ENCODE measurements around the gene ZSCAN23. TPM values are rescaled to one million over a fixed set of nuclear protein-coding genes. Genes with fewer than 3 reads are reported as not detected.

ZSCAN23 gene
- total RNA-seq, 1 experiment from 2014 or later, result 3.0 TPM

DNA sequence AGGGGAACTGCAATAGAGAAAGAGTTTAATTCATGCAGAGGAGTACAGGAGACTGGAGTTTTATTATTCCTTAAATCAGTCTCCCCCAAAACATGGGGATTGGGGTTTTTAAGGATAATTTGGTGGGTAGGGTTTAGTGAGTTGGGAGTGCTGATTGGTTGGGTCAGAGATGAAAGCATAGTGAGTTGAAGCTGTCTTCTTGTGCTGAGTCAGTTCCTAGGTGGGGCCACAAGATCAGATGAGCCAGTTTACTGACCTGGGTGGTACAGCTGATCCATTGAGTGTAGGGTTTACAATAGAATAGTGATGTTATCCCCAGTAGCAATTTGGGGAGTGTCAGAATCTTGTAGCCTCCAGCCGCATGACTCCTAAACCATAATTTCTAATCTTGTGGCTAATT lies 43.2 kb upstream of the ZSCAN23 start:
- ChIA-PET POLR2A (no interaction called here), CTCF (interaction anchor here (1.6 kb wide), 1 partner anchor 14 kb away, joined by 5 read pairs; no protein-coding TSS in a partner anchor)
- no TSS peak for BruUV-seq (replicated peaks)
- Mint-ChIP-seq H3K4me1 (ENCODE audit: insufficient read depth, unreplicated experiment) (peaks cover 5% of the 10 kb centered on the region), H3K9me3 (ENCODE audit: unreplicated experiment) (no peaks in the 10 kb centered on the region), H3K36me3 (ENCODE audit: insufficient read depth, unreplicated experiment) (peaks cover 14% of the 10 kb centered on the region), H3K27ac (ENCODE audit: low read depth, unreplicated experiment) (no peak overlapping the region), H3K27me3 (ENCODE audit: insufficient read depth, unreplicated experiment) (peaks cover 16% of the 10 kb centered on the region), H3K4me3 (ENCODE audit: unreplicated experiment) (no peak overlapping the region)
- TF ChIP-seq, protein P1, sequence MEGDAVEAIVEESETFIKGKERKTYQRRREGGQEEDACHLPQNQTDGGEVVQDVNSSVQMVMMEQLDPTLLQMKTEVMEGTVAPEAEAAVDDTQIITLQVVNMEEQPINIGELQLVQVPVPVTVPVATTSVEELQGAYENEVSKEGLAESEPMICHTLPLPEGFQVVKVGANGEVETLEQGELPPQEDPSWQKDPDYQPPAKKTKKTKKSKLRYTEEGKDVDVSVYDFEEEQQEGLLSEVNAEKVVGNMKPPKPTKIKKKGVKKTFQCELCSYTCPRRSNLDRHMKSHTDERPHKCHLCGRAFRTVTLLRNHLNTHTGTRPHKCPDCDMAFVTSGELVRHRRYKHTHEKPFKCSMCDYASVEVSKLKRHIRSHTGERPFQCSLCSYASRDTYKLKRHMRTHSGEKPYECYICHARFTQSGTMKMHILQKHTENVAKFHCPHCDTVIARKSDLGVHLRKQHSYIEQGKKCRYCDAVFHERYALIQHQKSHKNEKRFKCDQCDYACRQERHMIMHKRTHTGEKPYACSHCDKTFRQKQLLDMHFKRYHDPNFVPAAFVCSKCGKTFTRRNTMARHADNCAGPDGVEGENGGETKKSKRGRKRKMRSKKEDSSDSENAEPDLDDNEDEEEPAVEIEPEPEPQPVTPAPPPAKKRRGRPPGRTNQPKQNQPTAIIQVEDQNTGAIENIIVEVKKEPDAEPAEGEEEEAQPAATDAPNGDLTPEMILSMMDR (IDR thresholded peaks at IDR 0.05; ENCODE audit: unreplicated experiment), result no peak
- intact Hi-C loops (cut with micrococcal nuclease), result no loop called here
- DNase-seq (ENCODE audit: unreplicated experiment), result no peak

DNA sequence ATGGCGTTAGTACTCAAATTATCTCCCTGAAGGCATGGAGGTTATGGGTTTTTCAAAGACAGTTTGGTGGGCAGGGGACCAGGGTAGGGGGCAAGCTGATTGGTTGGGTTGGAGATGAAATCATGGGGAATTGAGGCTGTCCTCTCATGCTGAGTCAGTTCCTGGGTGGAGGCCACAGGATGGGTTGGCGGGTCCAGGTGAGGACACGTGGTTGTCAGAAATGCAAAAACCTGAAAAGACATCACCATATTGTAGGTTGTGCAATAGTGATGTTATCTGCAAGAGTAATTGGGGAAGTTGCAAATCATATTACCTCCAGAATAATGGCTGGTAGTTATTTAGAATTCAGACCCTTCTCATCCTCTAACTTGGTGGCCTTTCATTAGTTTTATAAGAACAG lies 42.2 kb upstream of the ZSCAN23 start:
- no peak for DNase-seq (ENCODE audit: unreplicated experiment)
- BruUV-seq (replicated peaks), result no TSS peak
- Mint-ChIP-seq H3K27ac (ENCODE audit: low read depth, unreplicated experiment) (no peak overlapping the region), H3K36me3 (ENCODE audit: insufficient read depth, unreplicated experiment) (peaks cover 14% of the 10 kb centered on the region), H3K27me3 (ENCODE audit: insufficient read depth, unreplicated experiment) (peaks cover 27% of the 10 kb centered on the region), H3K9me3 (ENCODE audit: unreplicated experiment) (no peaks in the 10 kb centered on the region), H3K4me1 (ENCODE audit: insufficient read depth, unreplicated experiment) (peaks cover 2% of the 10 kb centered on the region), H3K4me3 (ENCODE audit: unreplicated experiment) (no peak overlapping the region)
- intact Hi-C loops (cut with micrococcal nuclease), result no loop called here
- TF ChIP-seq, protein P1 (IDR thresholded peaks at IDR 0.05; ENCODE audit: unreplicated experiment), result no peak
- POLR2A ChIA-PET, result no interaction called here
- CTCF ChIA-PET, result no interaction called here

DNA sequence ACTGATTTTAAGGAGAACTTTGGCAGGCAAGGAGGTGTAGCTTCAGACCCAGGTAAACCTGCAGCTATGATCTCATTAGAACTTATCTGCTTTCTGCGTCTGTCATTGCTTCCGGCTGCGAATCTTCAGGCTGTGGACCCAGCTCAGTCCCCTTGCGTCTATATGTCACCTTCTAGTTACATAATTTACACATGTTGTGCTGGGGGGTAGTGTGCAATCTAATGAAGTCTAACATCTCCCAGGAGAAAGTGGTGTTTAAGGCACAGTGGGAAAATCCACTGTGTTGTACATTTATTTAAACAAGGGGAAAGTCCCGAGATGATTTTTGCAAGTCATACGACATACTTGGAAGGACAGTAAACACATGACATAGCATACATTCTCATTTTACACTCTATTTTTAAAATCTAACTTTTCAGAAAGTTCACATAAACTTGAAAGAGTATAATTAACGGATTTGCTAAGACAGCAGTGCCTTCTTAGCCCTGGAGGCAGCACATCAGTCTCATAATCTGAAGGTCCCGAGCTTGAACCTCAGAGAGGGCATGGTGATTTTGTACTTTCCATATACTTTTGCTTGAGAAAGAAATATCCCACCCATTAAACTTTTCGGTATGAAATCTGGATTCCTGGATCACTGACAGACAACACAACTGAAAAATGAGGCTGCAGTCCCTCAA lies 37.1 kb upstream of the ZSCAN23 start:
- no peaks in the 10 kb centered on the region for H3K36me3 Mint-ChIP-seq (ENCODE audit: insufficient read depth, unreplicated experiment)
- intact Hi-C loops (cut with micrococcal nuclease), result no loop called here
- no peaks in the 10 kb centered on the region for H3K4me1 Mint-ChIP-seq (ENCODE audit: insufficient read depth, unreplicated experiment)
- peaks cover 45% of the 10 kb centered on the region for H3K27me3 Mint-ChIP-seq (ENCODE audit: insufficient read depth, unreplicated experiment)
- no peak overlapping the region for H3K4me3 Mint-ChIP-seq (ENCODE audit: unreplicated experiment)
- no peak overlapping the region for H3K27ac Mint-ChIP-seq (ENCODE audit: low read depth, unreplicated experiment)
- no peaks in the 10 kb centered on the region for H3K9me3 Mint-ChIP-seq (ENCODE audit: unreplicated experiment)
- TF ChIP-seq, protein P1 (IDR thresholded peaks at IDR 0.05; ENCODE audit: unreplicated experiment), result no peak
- no peak for DNase-seq (ENCODE audit: unreplicated experiment)
- ChIA-PET POLR2A (no interaction called here), CTCF (interaction anchor here (0.5 kb wide), 1 partner anchor 199 kb away, joined by 3 read pairs; no protein-coding TSS in a partner anchor)
- BruUV-seq (replicated peaks), result no TSS peak

GRCh38 chr6:28478518-28478917 lies 35.2 kb upstream of the ZSCAN23 start:
- no TSS peak for BruUV-seq (replicated peaks)
- Mint-ChIP-seq H3K27ac (ENCODE audit: low read depth, unreplicated experiment) (no peak overlapping the region), H3K9me3 (ENCODE audit: unreplicated experiment) (no peaks in the 10 kb centered on the region), H3K27me3 (ENCODE audit: insufficient read depth, unreplicated experiment) (peaks cover 45% of the 10 kb centered on the region), H3K4me3 (ENCODE audit: unreplicated experiment) (no peak overlapping the region), H3K36me3 (ENCODE audit: insufficient read depth, unreplicated experiment) (peaks cover 8% of the 10 kb centered on the region), H3K4me1 (ENCODE audit: insufficient read depth, unreplicated experiment) (no peaks in the 10 kb centered on the region)
- no peak for DNase-seq (ENCODE audit: unreplicated experiment)
- ChIA-PET POLR2A (interaction anchor here (2.2 kb wide), 1 partner anchor 11 kb away, joined by 5 read pairs; no protein-coding TSS in a partner anchor), CTCF (interaction anchor here (0.8 kb wide), 1 partner anchor 10 kb away, joined by 3 read pairs; no protein-coding TSS in a partner anchor)
- TF ChIP-seq, protein P1 (IDR thresholded peaks at IDR 0.05; ENCODE audit: unreplicated experiment), result no peak
- intact Hi-C loops (cut with micrococcal nuclease), result no loop called here

Data from MCF 10A (cell line).